Measurements from ENCODE around the gene LPAR2.
"Not testable (repeated sequence)": the region's sequence is repeated elsewhere in the genome, so short reads cannot be mapped to it uniquely, and the experiment has no call there.

- TF ChIP-seq CTCF (conservative IDR thresholded peaks at IDR 0.05 in 1 of 2, IDR thresholded peaks at IDR 0.05 in 1 of 2; ENCODE audit: low read depth in 1 of 2, low read length in 2 of 2); EZH2 (IDR thresholded peaks at IDR 0.05; ENCODE audit: low read length, missing control alignments): not testable (repeated sequence)
Measured at GRCh38 chr19:19606686-19607085, 21.3 kb downstream of the LPAR2 start.
